B cell (primary cell): ENCODE data around the gene IER3. TPM values are rescaled to one million over a fixed set of nuclear protein-coding genes. Genes with fewer than 3 reads are reported as not detected.
"Not testable (repeated sequence)": the region's sequence is repeated elsewhere in the genome, so short reads cannot be mapped to it uniquely, and the experiment has no call there.

Experiments used
- ATAC-seq: fragments of 200-7000 bp; cut with Tn5 transposase; one replicate; pipeline ENCODE4 v1.10.0; 2021; ENCODE audit warnings: low read depth, mild to moderate bottlenecking, moderate number of reproducible peaks, moderate library complexity
- CTCF ChIA-PET: fragments of 350-600 bp; sonication (Branson Sonifier 250); formaldehyde crosslinking; loops from one replicate; lab custom pipeline; 2021; ENCODE audit warnings: antibody characterized with exemption, inconsistent platforms; lab: Charles Lee
- POLR2A ChIA-PET: fragments of 350-600 bp; sonication (Branson Sonifier 250); formaldehyde crosslinking; loops from one replicate; lab custom pipeline; 2021; ENCODE audit warnings: antibody characterized with exemption; lab: Charles Lee
- DNase-seq: peaks from one replicate; pipeline ENCODE4 v3.0.0; 2013
- H2AFZ ChIP-seq: 2 replicates; pipeline ENCODE4 v1.6.1; 2012; ENCODE audit warnings: mild to moderate bottlenecking, low read depth, low read length; ENCODE audit not compliant: insufficient read depth, poor library complexity, severe bottlenecking
- H3K27ac ChIP-seq, 2 donors: 1 replicate in 1 of 2; 2 replicates in 1 of 2; pipeline ENCODE4 v1.5.1; 2012 to 2013; ENCODE audit warnings: low read length in 2 of 2, mild to moderate bottlenecking in 2 of 2, moderate library complexity in 1 of 2
- H3K27me3 ChIP-seq, 4 experiments: fragments of 200-600 bp in 1 of 4; sonication (generic) in 1 of 4; replicated peaks in 1 of 4; 1 replicate in 2 of 4; 2 replicates in 2 of 4; pipeline versions ENCODE4 v1.6.1 to v1.7.0; 2013 to 2016; ENCODE audit warnings: low read length in 3 of 4, mild to moderate bottlenecking in 2 of 4, mixed read lengths in 1 of 4, moderate library complexity in 1 of 4; ENCODE audit not compliant: insufficient read depth in 4 of 4, control insufficient read depth in 3 of 4; ENCODE audit errors: control extremely low read depth in 1 of 4
- H3K36me3 ChIP-seq, 2 experiments: replicated peaks in 1 of 2; 1 replicate in 1 of 2; 2 replicates in 1 of 2; pipeline versions ENCODE4 v1.6.1 to v1.7.1; 2013; ENCODE audit warnings: low read length in 1 of 2; ENCODE audit not compliant: insufficient read depth in 2 of 2, control insufficient read depth in 1 of 2; ENCODE audit errors: control extremely low read depth in 1 of 2, extremely low read depth in 1 of 2
- H3K4me1 ChIP-seq, 2 donors: fragments of 200-600 bp in 1 of 2; sonication (generic) in 1 of 2; 1 replicate in 1 of 2; 2 replicates in 1 of 2; pipeline versions ENCODE4 v1.5.1 to v1.6.1; 2013 to 2017; ENCODE audit warnings: low read length in 2 of 2; ENCODE audit not compliant: control insufficient read depth in 2 of 2, insufficient read depth in 2 of 2
- H3K4me2 ChIP-seq: replicated peaks from 2 replicates; pipeline ENCODE3; 2012; ENCODE audit warnings: mild to moderate bottlenecking, low read depth, low read length; ENCODE audit not compliant: poor library complexity, severe bottlenecking
- H3K4me3 ChIP-seq, 5 experiments: fragments of 200-600 bp in 1 of 5; sonication (generic) in 1 of 5; 1 replicate in 3 of 5; 2 replicates in 2 of 5; pipeline versions ENCODE4 v1.5.1 to v1.7.0; 2011 to 2016; ENCODE audit warnings: low read length in 4 of 5, mild to moderate bottlenecking in 4 of 5, low read depth in 2 of 5, control low read depth in 1 of 5, moderate library complexity in 1 of 5; ENCODE audit not compliant: insufficient read depth in 1 of 5; ENCODE audit errors: control extremely low read depth in 1 of 5, extremely low read depth in 1 of 5
- H3K79me2 ChIP-seq: fragments of 200-600 bp; sonication (generic); one replicate; pipeline ENCODE4 v1.6.0; 2016; ENCODE audit warnings: low read length; ENCODE audit not compliant: control insufficient read depth, insufficient read depth
- H3K9ac ChIP-seq: fragments of 200-600 bp; sonication (generic); 2 replicates; pipeline ENCODE4 v1.6.1; 2017; ENCODE audit warnings: mild to moderate bottlenecking, low read length, moderate library complexity
- H3K9me3 ChIP-seq, 3 donors: one replicate each; pipeline versions ENCODE4 v1.6.1 to v1.7.1; 2013; ENCODE audit warnings: low read length in 2 of 3; ENCODE audit not compliant: control insufficient read depth in 2 of 3, insufficient read depth in 1 of 3; ENCODE audit errors: control extremely low read depth in 1 of 3
- H4K20me1 ChIP-seq: 2 replicates; pipeline ENCODE4 v1.6.0; 2012; ENCODE audit warnings: mild to moderate bottlenecking, low read length; ENCODE audit not compliant: insufficient read depth, control insufficient read depth, poor library complexity, severe bottlenecking
- H3K27ac Mint-ChIP-seq: one replicate; pipeline ENCODE4 v1.8.0; 2021; ENCODE audit warnings: mixed read lengths
- H3K27me3 Mint-ChIP-seq: one replicate; pipeline ENCODE4 v1.8.0; 2021; ENCODE audit warnings: mixed read lengths
- H3K4me1 Mint-ChIP-seq: one replicate; pipeline ENCODE4 v1.8.0; 2021; ENCODE audit warnings: mixed read lengths
- H3K4me3 Mint-ChIP-seq: one replicate; pipeline ENCODE4 v1.8.0; 2021; ENCODE audit warnings: mixed read lengths
- H3K9me3 Mint-ChIP-seq: one replicate; pipeline ENCODE4 v1.8.0; 2022; ENCODE audit warnings: mixed read lengths; ENCODE audit not compliant: insufficient read depth
- EZH2 ChIP-seq: IDR thresholded peaks from 2 replicates; pipeline ENCODE4 v1.6.1; 2012; ENCODE audit warnings: borderline replicate concordance, low read depth, mild to moderate bottlenecking, moderate library complexity, low read length; ENCODE audit not compliant: insufficient read depth, poor library complexity, severe bottlenecking
- WGBS: methylation state at CpG from one replicate; pipeline ENCODE4 v1.1.5; 2013; ENCODE audit warnings: missing lambda C conversion rate; ENCODE audit not compliant: insufficient coverage; 5-methylcytosine and 5-hydroxymethylcytosine counted together
- intact Hi-C: fragments of 100-400 bp; cut with micrococcal nuclease; formaldehyde crosslinking; loops from one replicate; pipeline ENCODE4 v1.10.0; 2022
- polyA plus RNA-seq: library from polyadenylated mRNA; depleted of rRNA; stranded (reverse); fragments of >200 nt; gene quantifications from 2 replicates; pipeline ENCODE4 v1.2.3, GENCODE V29; 2012
- total RNA-seq, 2 donors: library from RNA; stranded (reverse); fragments of 120-200 nt in 1 of 2; gene quantifications; 1 replicate in 1 of 2; 2 replicates in 1 of 2; pipeline versions ENCODE4 v1.2.3 to v1.2.4, GENCODE V29; 2013 to 2022
- TF ChIP-seq, protein P1 (sequence below): fragments of 200-600 bp; IDR thresholded peaks from one replicate; pipeline ENCODE4 v1.8.0; 2022; ENCODE audit warnings: antibody characterized with exemption, mild to moderate bottlenecking

The IER3 gene
- total and polyA plus RNA-seq, 2 donors (not counting 1 experiment from before 2014, with no cell fraction given), result 3.7 to 4.2 TPM

DNA sequence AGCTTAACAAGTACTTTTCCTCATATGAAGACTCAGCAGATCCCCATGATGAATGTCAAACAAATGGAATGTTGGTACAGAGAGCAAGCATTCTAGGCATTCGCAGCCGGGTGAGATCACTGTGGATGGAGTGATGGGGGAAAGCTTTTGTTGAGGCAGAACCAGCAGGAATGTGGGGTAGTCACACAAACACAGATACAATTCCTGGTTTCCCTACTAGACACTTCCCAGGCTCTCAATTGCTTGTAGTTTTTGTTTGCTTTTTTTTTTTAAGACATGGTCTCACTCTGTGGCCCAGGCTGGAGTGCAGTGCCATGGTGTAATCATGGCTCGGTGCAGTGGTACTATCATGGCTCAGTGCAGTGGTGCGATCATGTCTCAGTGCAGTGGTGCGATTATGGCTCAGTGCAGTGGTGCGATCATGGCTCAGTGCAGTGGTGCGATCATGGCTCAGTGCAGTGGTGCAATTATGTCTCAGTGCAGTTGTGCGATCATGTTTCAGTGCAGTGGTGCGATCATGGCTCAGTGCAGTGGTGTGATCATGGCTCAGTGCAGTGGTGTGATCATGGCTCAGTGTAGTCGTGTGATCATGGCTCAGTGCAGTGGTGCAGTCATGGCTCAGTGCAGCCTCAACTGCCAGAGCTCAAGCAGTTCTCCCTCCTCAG is 15.4 kb upstream of the IER3 start:
- Histone ChIP-seq H3K9ac (no peak overlapping the region), H3K27ac (no peak overlapping the region), H3K4me3 (no peak overlapping the region), H3K9me3 (peaks cover 0 to 7% (median 0%) of the 10 kb centered on the region in 3 donors), H3K4me2 (no peak overlapping the region), H3K36me3 (no peaks in the 10 kb centered on the region), H3K4me1 (peaks cover 12 to 13% of the 10 kb centered on the region in 2 donors), H2AFZ (no peak overlapping the region), H4K20me1 (no peaks in the 10 kb centered on the region), H3K27me3 (peaks cover 0 to 9% (median 1%) of the 10 kb centered on the region in 4 experiments), H3K79me2 (no peaks in the 10 kb centered on the region)
- WGBS, result 77% methylated on average over 8 of the region's 10 CpGs
- intact Hi-C loops, result no loop called here
- no peak for ATAC-seq
- DNase-seq, result no peak
- CTCF ChIA-PET, result interaction anchor here (0.6 to 2.2 kb wide), 4 partner anchors 13 to 62 kb away, joined by 3 to 8 read pairs (median 4); no protein-coding TSS in a partner anchor
- H3K9me3 Mint-ChIP-seq, result peaks cover 3% of the 10 kb centered on the region
- peaks cover 17% of the 10 kb centered on the region for H3K27me3 Mint-ChIP-seq
- POLR2A ChIA-PET, result no interaction called here
- H3K27ac Mint-ChIP-seq, result no peak overlapping the region
- no peak overlapping the region for H3K4me3 Mint-ChIP-seq
- TF ChIP-seq, protein P1, sequence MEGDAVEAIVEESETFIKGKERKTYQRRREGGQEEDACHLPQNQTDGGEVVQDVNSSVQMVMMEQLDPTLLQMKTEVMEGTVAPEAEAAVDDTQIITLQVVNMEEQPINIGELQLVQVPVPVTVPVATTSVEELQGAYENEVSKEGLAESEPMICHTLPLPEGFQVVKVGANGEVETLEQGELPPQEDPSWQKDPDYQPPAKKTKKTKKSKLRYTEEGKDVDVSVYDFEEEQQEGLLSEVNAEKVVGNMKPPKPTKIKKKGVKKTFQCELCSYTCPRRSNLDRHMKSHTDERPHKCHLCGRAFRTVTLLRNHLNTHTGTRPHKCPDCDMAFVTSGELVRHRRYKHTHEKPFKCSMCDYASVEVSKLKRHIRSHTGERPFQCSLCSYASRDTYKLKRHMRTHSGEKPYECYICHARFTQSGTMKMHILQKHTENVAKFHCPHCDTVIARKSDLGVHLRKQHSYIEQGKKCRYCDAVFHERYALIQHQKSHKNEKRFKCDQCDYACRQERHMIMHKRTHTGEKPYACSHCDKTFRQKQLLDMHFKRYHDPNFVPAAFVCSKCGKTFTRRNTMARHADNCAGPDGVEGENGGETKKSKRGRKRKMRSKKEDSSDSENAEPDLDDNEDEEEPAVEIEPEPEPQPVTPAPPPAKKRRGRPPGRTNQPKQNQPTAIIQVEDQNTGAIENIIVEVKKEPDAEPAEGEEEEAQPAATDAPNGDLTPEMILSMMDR, result no peak
- no peak for TF ChIP-seq EZH2
- H3K4me1 Mint-ChIP-seq, result peaks cover 14% of the 10 kb centered on the region

DNA sequence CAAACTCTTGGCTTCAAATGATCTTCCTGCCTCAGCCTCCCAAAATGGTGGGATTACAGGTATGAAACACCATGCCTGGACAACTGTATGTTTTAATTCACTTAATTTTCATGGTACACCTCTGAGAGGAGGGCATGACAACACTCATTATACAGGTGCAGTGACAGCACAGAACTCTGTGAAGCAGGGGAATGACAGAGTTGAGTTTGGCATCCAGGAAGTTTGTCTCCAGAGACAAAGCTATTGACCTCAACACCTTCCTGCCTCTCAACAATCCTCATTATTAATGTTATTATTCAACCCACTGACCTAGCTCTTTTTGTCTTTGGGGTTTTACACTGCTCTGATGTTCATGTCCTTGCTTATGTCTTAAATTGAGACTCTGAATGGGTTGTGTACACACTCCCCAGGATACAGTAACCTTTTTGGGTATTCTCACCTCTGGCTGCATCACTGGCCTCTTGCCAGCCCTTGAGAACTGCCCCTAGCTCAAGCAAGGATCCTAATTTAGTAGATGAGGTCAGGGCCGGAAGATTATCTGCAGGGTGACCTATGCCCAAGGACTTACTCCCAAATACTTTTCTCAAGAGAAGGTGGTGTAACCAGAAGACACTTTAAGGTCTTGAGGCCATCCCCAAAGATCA is 13.0 kb upstream of the IER3 start:
- Mint-ChIP-seq H3K27ac (no peak overlapping the region), H3K9me3 (no peaks in the 10 kb centered on the region), H3K4me1 (peaks cover 14% of the 10 kb centered on the region), H3K27me3 (peaks cover 2% of the 10 kb centered on the region), H3K4me3 (no peak overlapping the region)
- Histone ChIP-seq H3K36me3 (no peaks in the 10 kb centered on the region), H3K27ac (no peak overlapping the region), H3K27me3 (peaks cover 0 to 3% (median 1%) of the 10 kb centered on the region in 4 experiments), H3K79me2 (no peaks in the 10 kb centered on the region), H3K4me3 (no peak overlapping the region), H3K9me3 (peaks cover 0 to 7% (median 0%) of the 10 kb centered on the region in 3 donors), H3K4me2 (no peak overlapping the region), H3K9ac (no peak overlapping the region), H2AFZ (no peak overlapping the region), H4K20me1 (no peaks in the 10 kb centered on the region), H3K4me1 (peaks cover 12 to 13% of the 10 kb centered on the region in 2 donors)
- no peak for DNase-seq
- WGBS, result no CpG with 5 or more reads among the region's 1 CpG
- ATAC-seq, result no peak
- TF ChIP-seq, protein P1, result no peak
- TF ChIP-seq EZH2, result no peak
- intact Hi-C loops, result no loop called here
- ChIA-PET POLR2A (no interaction called here), CTCF (no interaction called here)

DNA sequence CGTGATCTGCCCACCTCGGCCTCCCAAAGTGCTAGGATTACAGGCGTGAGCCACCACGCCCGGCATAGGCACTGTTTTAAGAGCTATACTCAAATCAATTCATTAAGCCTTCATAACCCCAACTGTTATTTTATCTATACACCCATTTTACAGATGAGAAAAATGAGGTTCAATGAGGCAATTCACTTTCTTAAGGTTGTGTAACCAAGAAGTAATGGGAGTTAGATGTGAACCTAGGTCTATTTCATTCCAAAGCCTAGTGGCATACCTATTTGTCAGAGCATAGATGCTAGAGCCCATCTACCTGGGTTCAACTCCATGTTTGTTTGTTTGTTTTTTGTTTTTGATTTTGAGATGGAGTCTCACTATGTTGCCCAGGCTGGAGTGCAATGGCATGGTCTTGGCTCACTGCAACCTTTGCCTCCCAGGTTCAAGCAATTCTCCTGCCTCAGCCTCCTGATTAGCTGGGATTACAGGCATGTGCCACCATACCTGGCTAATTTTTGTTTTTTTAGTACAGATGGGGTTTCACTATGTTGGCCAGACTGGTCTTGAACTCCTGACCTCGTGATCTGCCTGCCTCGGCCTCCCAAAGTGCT is 12.2 kb upstream of the IER3 start:
- H3K9ac ChIP-seq, H4K20me1 ChIP-seq, DNase-seq, H3K4me3 ChIP-seq, H3K4me3 Mint-ChIP-seq, H3K9me3 Mint-ChIP-seq, H3K27ac ChIP-seq, H3K36me3 ChIP-seq, POLR2A ChIA-PET, CTCF ChIA-PET, intact Hi-C loops, H2AFZ ChIP-seq, H3K4me2 ChIP-seq, H3K27ac Mint-ChIP-seq, H3K27me3 Mint-ChIP-seq, ATAC-seq, H3K79me2 ChIP-seq, H3K27me3 ChIP-seq, H3K9me3 ChIP-seq: not testable (repeated sequence)
- WGBS, result 86% methylated on average over 5 of the region's 7 CpGs
- H3K4me1 Mint-ChIP-seq, result peaks cover 14% of the 10 kb centered on the region
- H3K4me1 ChIP-seq, result peaks cover 12 to 13% of the 10 kb centered on the region in 2 donors
